K562 (cell line): Measurements from ENCODE around the gene GALNT7. TPM values are rescaled to one million over a fixed set of nuclear protein-coding genes. Genes with fewer than 3 reads are reported as not detected.

ENCODE experiments used
- ATAC-seq: fragments of 200-7000 bp; cut with Tn5 transposase; 3 replicates; pipeline ENCODE4 v1.9.1; 2020; ENCODE audit warnings: moderate library complexity
- BruUV-seq: library from RNA; stranded (reverse); fragments of 400-500 nt; replicated peaks from 2 replicates; lab custom pipeline; 2021; lab: Mats Ljungman, UMichigan
- CTCF ChIA-PET: fragments of 300-600 bp; formaldehyde crosslinking; extraction: SDS; loops from one replicate; lab custom pipeline; 2021; ENCODE audit warnings: low intra/inter-chr PET ratio; lab: Yijun Ruan, JAX
- POLR2A ChIA-PET: fragments of 300-600, 350-650 bp; sonication (Branson Sonifier 250); formaldehyde crosslinking; extraction: SDS; loops from one replicate; lab custom pipeline; 2021; ENCODE audit warnings: antibody characterized with exemption, inconsistent platforms; lab: Yijun Ruan, JAX
- DNase-seq, 4 experiments: peaks; one replicate each; pipeline versions ENCODE4 v3.0.0 to v3.0.0-alpha.2; 2011 to 2018; ENCODE audit warnings: low spot score in 3 of 4, mixed read lengths in 3 of 4; ENCODE audit errors: extremely low read depth in 1 of 4
- FAIRE-seq: peaks from 2 replicates; lab custom pipeline; 2011; peaks lifted over from hg19 to GRCh38; lab: Jason Lieb, UNC
- H2AFZ ChIP-seq: 2 replicates; pipeline ENCODE4 v1.6.0; 2011; ENCODE audit warnings: low read depth, low read length, control low read depth, inconsistent platforms
- H3K27ac ChIP-seq: fragments of 200-600 bp; 3 replicates; pipeline ENCODE4 v1.8.0; 2011; ENCODE audit warnings: low read depth, mild to moderate bottlenecking, control low read depth, inconsistent platforms, low read length, moderate library complexity, mixed read lengths; ENCODE audit errors: extremely low read depth
- H3K27me3 ChIP-seq, 2 experiments: fragments of 300-600 bp in 1 of 2; 2 replicates in 1 of 2; 3 replicates in 1 of 2; pipeline versions ENCODE4 v1.6.0 to v1.8.0; 2011; ENCODE audit warnings: inconsistent platforms in 2 of 2, low read length in 2 of 2, mild to moderate bottlenecking in 1 of 2, mixed read lengths in 1 of 2, moderate library complexity in 1 of 2; ENCODE audit not compliant: control insufficient read depth in 2 of 2, insufficient read depth in 2 of 2
- H3K36me3 ChIP-seq: fragments of 300-600 bp; 3 replicates; pipeline ENCODE4 v1.8.0; 2011; ENCODE audit warnings: mild to moderate bottlenecking, low read length, inconsistent platforms; ENCODE audit not compliant: control insufficient read depth, insufficient read depth
- H3K4me1 ChIP-seq, 2 experiments: fragments of 200-600 bp in 1 of 2; replicated peaks in 1 of 2; 2 replicates in 1 of 2; 3 replicates in 1 of 2; pipeline versions ENCODE4 v1.5.1 to v1.8.0; 2011; ENCODE audit warnings: inconsistent platforms in 2 of 2, low read length in 2 of 2, mild to moderate bottlenecking in 1 of 2, mixed read lengths in 1 of 2, moderate library complexity in 1 of 2; ENCODE audit not compliant: control insufficient read depth in 2 of 2, insufficient read depth in 2 of 2
- H3K4me2 ChIP-seq: 2 replicates; pipeline ENCODE4 v1.6.1; 2011; ENCODE audit warnings: low read length, control low read depth, inconsistent platforms, mixed read lengths; ENCODE audit not compliant: insufficient read depth
- H3K4me3 ChIP-seq: fragments of 200-600 bp; sonication (generic), shearing (Covaris generic); 2 replicates; pipeline ENCODE4 v1.5.1; 2016; ENCODE audit warnings: control low read depth, inconsistent platforms
- H3K79me2 ChIP-seq: fragments of 200-600 bp; 3 replicates; pipeline ENCODE4 v1.8.0; 2011; ENCODE audit warnings: low read length, inconsistent platforms; ENCODE audit not compliant: control insufficient read depth, insufficient read depth
- H3K9ac ChIP-seq, 2 experiments: 2 replicates each; pipeline versions ENCODE4 v1.6.0 to v1.6.1; 2011; ENCODE audit warnings: low read depth in 2 of 2, low read length in 2 of 2, control low read depth in 1 of 2, inconsistent platforms in 1 of 2, mild to moderate bottlenecking in 1 of 2, mixed read lengths in 1 of 2; ENCODE audit not compliant: insufficient read depth in 1 of 2
- H3K9me1 ChIP-seq: one replicate; pipeline ENCODE4 v1.6.0; 2011; ENCODE audit warnings: inconsistent platforms, mild to moderate bottlenecking, low read length, moderate library complexity; ENCODE audit not compliant: control insufficient read depth, insufficient read depth
- H3K9me3 ChIP-seq: replicated peaks from 2 replicates; pipeline ENCODE4 v1.5.1; 2011; ENCODE audit warnings: low read depth, low read length, inconsistent platforms; ENCODE audit not compliant: control insufficient read depth, insufficient read depth
- H4K20me1 ChIP-seq: replicated peaks from 2 replicates; pipeline ENCODE4 v1.6.1; 2011; ENCODE audit warnings: low read length, inconsistent platforms, mixed read lengths; ENCODE audit not compliant: control insufficient read depth, insufficient read depth
- ATF7 ChIP-seq: fragments of 450-650 bp; IDR thresholded peaks from 2 replicates; pipeline ENCODE4 v1.7.1; 2014; ENCODE audit warnings: mild to moderate bottlenecking, moderate library complexity
- FOXJ2 ChIP-seq: fragments of 200-800 bp; sonication (Bioruptor generic); IDR thresholded peaks from 2 replicates; pipeline ENCODE4 v1.6.1; 2016; ENCODE audit warnings: missing genetic modification characterization, missing compliant biosample characterization
- RAD21 ChIP-seq, 2 experiments: fragments of 250-450 bp in 1 of 2; fragments of 450-650 bp in 1 of 2; sonication (Bioruptor Pico) in 1 of 2; formaldehyde crosslinking in 1 of 2; IDR thresholded peaks in 1 of 2; conservative IDR thresholded peaks in 1 of 2; 2 replicates each; pipeline versions ENCODE4 v1.4.0 to v1.8.0; 2020 to 2022; ENCODE audit warnings: mild to moderate bottlenecking in 2 of 2, moderate library complexity in 1 of 2
- WGBS: fragments of 100-300 bp; shearing (Covaris generic); methylation state at CpG from one replicate; pipeline ENCODE4 v1.1.6; 2016; ENCODE audit warnings: low coverage, mixed read lengths; ENCODE audit not compliant: insufficient coverage; ENCODE audit errors: missing lambda C conversion rate; 5-methylcytosine and 5-hydroxymethylcytosine counted together
- in situ Hi-C: fragments of 300-500 bp; cut with MboI; formaldehyde crosslinking; loops from 4 replicates; pipeline ENCODE4 v1.15.0; 2018; ENCODE audit warnings: inconsistent platforms, mixed read lengths
- intact Hi-C: fragments of 100-400 bp; cut with micrococcal nuclease; formaldehyde crosslinking; loops from 2 replicates; pipeline ENCODE4 v1.14.2; 2022
- polyA plus RNA-seq, 8 experiments: library from polyadenylated mRNA; depleted of rRNA in 4 of 8; stranded (reverse) in 5 of 8; unstranded in 3 of 8; fragments of >200 nt; fragmentation: Nextera tagmentation in 2 of 8; fragmentation: Illumina TruSeq in 1 of 8; extraction: Ambion mirVana in 2 of 8; extraction: Trizol in 1 of 8; gene quantifications; 2 replicates each; pipeline versions ENCODE4 v1.2.1 to v1.2.3, GENCODE V29; 2011 to 2014; ENCODE audit warnings: inconsistent platforms in 1 of 8, missing spikeins in 1 of 8
- total RNA-seq, 7 experiments: library from RNA; depleted of rRNA in 6 of 7; stranded (reverse); fragments of >200 nt in 6 of 7; fragmentation: Illumina TruSeq in 2 of 7; extraction: Trizol in 2 of 7; gene quantifications; 2 replicates each; pipeline versions ENCODE4 v1.2.1 to v1.2.3, GENCODE V29; 2011 to 2021; ENCODE audit warnings: low replicate concordance in 1 of 7

The GALNT7 gene
- total and polyA plus RNA-seq, 9 of the 15 experiments (the other 6 are each of a cell fraction or from before 2014, with no cell fraction given): 16.7 to 38.7 (median 31.1) TPM

DNA sequence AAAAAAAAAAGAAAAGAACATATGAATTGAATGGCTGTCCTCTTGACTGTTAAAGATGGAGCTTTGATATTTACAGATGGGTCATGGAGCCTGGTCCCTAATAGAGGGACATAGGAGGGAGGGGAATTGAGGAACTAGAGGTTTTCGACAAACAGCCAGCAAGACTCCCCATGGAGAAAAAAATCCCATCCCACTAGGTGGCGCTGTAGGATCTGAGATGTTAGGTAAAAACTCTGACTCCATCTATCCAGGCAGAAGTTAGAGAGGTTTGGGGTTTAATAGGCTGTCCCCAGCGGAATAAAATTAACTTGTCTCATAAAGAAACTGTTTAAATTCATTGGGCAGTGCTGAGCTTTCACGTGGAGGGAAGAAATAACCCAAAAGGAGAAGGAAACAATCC is 119.7 kb downstream of the GALNT7 start (continued):
- peak; percentile 41 to 52 for TF ChIP-seq RAD21 (CRISPR knock-in tag; conservative IDR thresholded peaks at IDR 0.05 in 1 of 2, IDR thresholded peaks at IDR 0.05 in 1 of 2)

DNA sequence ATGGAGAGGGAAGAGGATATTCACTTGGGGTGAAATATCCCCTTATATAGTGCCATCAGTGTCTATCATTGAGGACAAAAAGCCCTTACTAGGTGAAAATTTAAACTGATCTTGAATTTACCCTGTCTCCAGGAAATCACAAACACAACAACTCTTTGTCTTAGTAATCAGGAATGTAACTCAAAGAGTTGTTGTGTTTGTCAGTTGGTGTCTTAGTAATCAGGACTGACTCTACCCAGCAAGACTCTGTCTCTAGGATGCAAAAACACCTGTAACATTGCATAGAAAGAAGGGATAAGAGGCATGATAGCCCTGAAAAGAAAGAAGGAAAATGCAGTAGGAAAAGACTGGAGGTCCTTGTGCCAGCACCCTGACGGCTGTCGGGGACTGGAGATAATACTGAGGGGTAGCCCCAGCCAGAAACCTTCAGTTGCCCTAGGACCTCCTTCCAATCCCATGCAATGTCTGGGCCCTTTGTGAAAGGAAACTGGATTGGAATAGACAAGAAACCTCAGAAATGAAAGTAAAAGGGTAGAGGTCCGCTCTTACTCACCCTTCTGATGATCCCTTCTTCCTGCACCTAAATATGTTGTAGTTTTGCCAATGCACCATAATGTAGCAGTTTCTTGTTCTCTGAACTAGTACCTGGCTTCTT is 120.2 kb downstream of the GALNT7 start:
- H3K9me1 ChIP-seq: no peaks in the 10 kb centered on the region
- ChIA-PET CTCF (no interaction called here), POLR2A (interaction anchor here (1.2 kb wide), 1 partner anchor 13 kb away, joined by 5 read pairs; no protein-coding TSS in a partner anchor)
- peaks cover 8% of the 10 kb centered on the region for H3K36me3 ChIP-seq
- BruUV-seq: no TSS peak
- peak; percentile 52 for ATAC-seq
- H3K9me3 ChIP-seq: peaks cover 29% of the 10 kb centered on the region
- in situ Hi-C loops (no loop called here), intact Hi-C loops (loop anchor here (1.0 kb wide), 1 partner anchor 128 kb away; no protein-coding TSS in a partner anchor)
- H3K79me2 ChIP-seq: peaks cover 23% of the 10 kb centered on the region; the same call in 2 of the 3 replicates
- H3K4me1 ChIP-seq: peaks cover 0 to 15% of the 10 kb centered on the region in 2 experiments; a peak in 3 of 5 replicates
- no peak for TF ChIP-seq ATF7
- 0 out of 2 replicates have a peak, but pooled peaks have one; percentile 62 for TF ChIP-seq FOXJ2 (tag)
- H4K20me1 ChIP-seq: 0 out of 2 replicates have a peak, but pooled peaks cover 3% of the 10 kb centered on the region
- no peak overlapping the region; the same call in 1 of the 2 replicates for H2AFZ ChIP-seq
- peak overlapping the region; percentile 70 for H3K4me2 ChIP-seq
- WGBS: 20% methylated on average over 3 of the region's 3 CpGs
- no peak for DNase-seq
- H3K27ac ChIP-seq: peak overlapping the region; percentile 53; the same call in 2 of the 3 replicates
- no peak for FAIRE-seq
- H3K4me3 ChIP-seq: peak overlapping the region; percentile 23
- no peaks in the 10 kb centered on the region for H3K27me3 ChIP-seq
- H3K9ac ChIP-seq: peak overlapping the region; percentile 16 to 41; a peak in 2 of 4 replicates
